Suprapubic skin (tissue), 4 donors: ENCODE data around the gene SAMD9.

Experiments
- POLR2A ChIP-seq, 2 donors: fragments of 450-650 bp; IDR thresholded peaks; one replicate each; pipeline ENCODE4 v1.6.1; 2017; ENCODE audit warnings: antibody characterized with exemption in 2 of 2, mild to moderate bottlenecking in 2 of 2, moderate library complexity in 2 of 2
- POLR2AphosphoS5 ChIP-seq, 3 donors: sonication (generic); formaldehyde crosslinking; IDR thresholded peaks; one replicate each; pipeline ENCODE4 v1.6.1; 2017; ENCODE audit warnings: antibody characterized with exemption in 3 of 3

DNA sequence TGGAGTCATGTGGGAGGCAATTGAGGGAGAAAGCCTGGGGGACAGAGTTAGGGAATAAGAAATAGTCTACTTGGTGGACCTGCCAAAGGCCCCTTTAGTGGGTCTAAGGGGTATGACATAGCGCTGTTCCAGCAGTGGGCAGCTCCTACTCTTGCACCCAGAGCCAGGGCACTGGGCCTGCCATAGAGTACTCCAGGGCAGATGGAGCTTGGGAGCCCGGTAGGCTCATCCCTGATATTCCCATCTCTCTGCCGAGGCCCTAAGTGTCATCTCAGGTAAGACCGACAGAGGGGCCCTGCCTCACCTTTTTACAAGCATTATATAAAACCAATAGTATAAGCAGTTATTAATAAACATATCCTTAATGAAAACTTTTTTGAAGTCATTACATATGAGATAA, 20.8 kb upstream of the SAMD9 start:
- TF ChIP-seq POLR2A (IDR thresholded peaks at IDR 0.05) (no peak), POLR2AphosphoS5 (IDR thresholded peaks at IDR 0.05) (no peak)
